GM19238 (cell line): ENCODE measurements around the gene SIRPG.
"Not testable (repeated sequence)": the region's sequence is repeated elsewhere in the genome, so short reads cannot be mapped to it uniquely, and the experiment has no call there.

Source experiments
- DNase-seq: peaks from one replicate; pipeline ENCODE4 v3.0.0; 2011; ENCODE audit warnings: low spot score; ENCODE audit not compliant: insufficient read length

SIRPG gene

GRCh38 chr20:1636621-1637020 is 21.0 kb downstream of the SIRPG start:
- no peak for DNase-seq

- no peak for DNase-seq
Measured at GRCh38 chr20:1635291-1635979, 22.1 kb downstream of the SIRPG start.

- no peak for DNase-seq
Measured at GRCh38 chr20:1633535-1633934, 24.0 kb downstream of the SIRPG start.

- no peak for DNase-seq
Measured at GRCh38 chr20:1632178-1632577, 25.4 kb downstream of the SIRPG start.

- DNase-seq: no peak
Measured at GRCh38 chr20:1631309-1632151, 26.0 kb downstream of the SIRPG start.

GRCh38 chr20:1630186-1630585 is 27.4 kb downstream of the SIRPG start:
- DNase-seq: no peak

GRCh38 chr20:1629321-1629720 is 28.3 kb downstream of the SIRPG start:
- DNase-seq: no peak

GRCh38 chr20:1628621-1629020 is 29.0 kb downstream of the SIRPG start:
- DNase-seq: no peak

- DNase-seq: no peak
Measured at GRCh38 chr20:1627200-1627550, 30.4 kb downstream of the SIRPG start.

GRCh38 chr20:1626528-1627199 is 30.9 kb downstream of the SIRPG start:
- no peak for DNase-seq

- DNase-seq: no peak
Measured at GRCh38 chr20:1625083-1625690, 32.4 kb downstream of the SIRPG start.

GRCh38 chr20:1623501-1624205 is 33.9 kb downstream of the SIRPG start:
- DNase-seq: no peak

GRCh38 chr20:1622450-1622849 is 35.1 kb downstream of the SIRPG start:
- no peak for DNase-seq

GRCh38 chr20:1621316-1621715 is 36.3 kb downstream of the SIRPG start:
- no peak for DNase-seq

GRCh38 chr20:1619861-1620444 is 37.6 kb downstream of the SIRPG start, which contains the start of gene SIRPB1:
SIRPB1 (minus strand) TSS chr20:1620009; CDS start chr20:1619944, 65 bp downstream.
- DNase-seq: no peak

GRCh38 chr20:1618954-1619540 is 38.5 kb downstream of the SIRPG start:
- DNase-seq: no peak

GRCh38 chr20:1618479-1618878 is 39.1 kb downstream of the SIRPG start:
- DNase-seq: no peak

- DNase-seq: no peak
Measured at GRCh38 chr20:1616858-1617434, 40.6 kb downstream of the SIRPG start.

GRCh38 chr20:1610404-1610803 is 47.2 kb downstream of the SIRPG start:
- DNase-seq: not testable (repeated sequence)
